Activated T-helper 2 cell treated with anti-CD3 and anti-CD28 coated beads, Interferon-gamma antibody, Interleukin-2, Interleukin-4, amounts not matched to agents 10 μg/mL and 5 μg/mL and 100 μg/mL, durations not matched to agents 14 hours and 24 hours and 36 hours (primary cell): ENCODE measurements around the gene NUPR2. TPM values are rescaled to one million over a fixed set of nuclear protein-coding genes. Genes with fewer than 3 reads are reported as not detected.
"Not testable (repeated sequence)": the region's sequence is repeated elsewhere in the genome, so short reads cannot be mapped to it uniquely, and the experiment has no call there.

Source experiments
- DNase-seq: peaks from one replicate; pipeline ENCODE4 v3.0.0; 2021; ENCODE audit warnings: low spot score
- H3K27ac Mint-ChIP-seq: one replicate; pipeline ENCODE4 v1.8.0; 2021; ENCODE audit warnings: mixed read lengths
- H3K27me3 Mint-ChIP-seq: one replicate; pipeline ENCODE4 v1.8.0; 2021; ENCODE audit warnings: low read depth, mixed read lengths
- H3K36me3 Mint-ChIP-seq: one replicate; pipeline ENCODE4 v1.8.0; 2021; ENCODE audit warnings: low read depth, mixed read lengths
- H3K4me1 Mint-ChIP-seq: one replicate; pipeline ENCODE4 v1.8.0; 2021; ENCODE audit warnings: low read depth, mixed read lengths
- H3K4me3 Mint-ChIP-seq: one replicate; pipeline ENCODE4 v1.8.0; 2021; ENCODE audit warnings: low read depth, mild to moderate bottlenecking, moderate library complexity, mixed read lengths
- H3K9me3 Mint-ChIP-seq: one replicate; pipeline ENCODE4 v1.8.0; 2021; ENCODE audit warnings: mixed read lengths
- intact Hi-C: fragments of 100-400 bp; cut with micrococcal nuclease; formaldehyde crosslinking; loops from one replicate; pipeline ENCODE4 v1.15.1; 2023
- total RNA-seq: library from RNA; stranded (reverse); gene quantifications from 2 replicates; pipeline ENCODE4 v1.2.3, GENCODE V29; 2022

The NUPR2 gene, protein sequence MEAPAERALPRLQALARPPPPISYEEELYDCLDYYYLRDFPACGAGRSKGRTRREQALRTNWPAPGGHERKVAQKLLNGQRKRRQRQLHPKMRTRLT
- total RNA-seq, result not detected in 2 replicates

DNA sequence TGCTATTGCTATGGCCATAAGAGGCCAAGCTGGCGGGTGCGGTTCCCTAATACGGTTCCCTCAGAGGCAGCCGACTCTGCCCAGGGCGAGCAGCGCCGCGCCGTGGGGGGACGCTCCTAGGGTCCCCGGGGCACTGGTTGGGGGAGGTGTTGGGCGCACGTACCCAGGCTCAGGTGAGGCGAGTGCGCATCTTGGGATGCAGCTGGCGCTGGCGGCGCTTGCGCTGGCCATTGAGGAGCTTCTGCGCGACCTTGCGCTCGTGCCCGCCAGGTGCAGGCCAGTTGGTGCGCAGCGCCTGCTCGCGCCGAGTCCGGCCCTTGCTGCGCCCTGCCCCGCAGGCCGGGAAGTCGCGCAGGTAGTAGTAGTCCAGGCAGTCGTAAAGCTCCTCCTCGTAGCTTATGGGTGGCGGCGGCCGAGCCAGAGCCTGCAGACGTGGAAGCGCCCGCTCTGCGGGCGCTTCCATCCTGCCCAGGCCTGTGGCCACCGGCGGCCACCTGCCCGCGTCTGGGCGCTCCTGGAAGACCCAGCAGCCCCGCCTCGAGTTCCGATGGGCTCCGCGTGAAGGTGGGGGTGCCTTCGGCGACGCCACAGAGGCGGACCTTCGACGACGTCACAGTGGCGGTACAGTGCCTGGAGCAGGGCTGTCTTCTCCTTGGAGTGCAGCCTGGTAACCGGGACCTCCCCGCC is at the start of gene NUPR2:
NUPR2 (minus strand) TSS at position 566 of the 687 bp plus-strand sequence; CDS start at position 463, 103 bp downstream.
- H3K27ac Mint-ChIP-seq, result no peak within 1 kb of the TSS

GRCh38 chr7:56157238-56157790 is 41.1 kb upstream of the NUPR2 start:
- no peaks in the 10 kb centered on the region for H3K4me1 Mint-ChIP-seq
- no peak overlapping the region for H3K4me3 Mint-ChIP-seq
- no peak for DNase-seq
- peaks cover 37% of the 10 kb centered on the region for H3K9me3 Mint-ChIP-seq
- no peaks in the 10 kb centered on the region for H3K27me3 Mint-ChIP-seq
- no peak overlapping the region for H3K27ac Mint-ChIP-seq
- no peaks in the 10 kb centered on the region for H3K36me3 Mint-ChIP-seq
- intact Hi-C loops, result no loop called here

More for the DNA sequence above, at the start of gene NUPR2:
- intact Hi-C loops, result no loop called here
- Mint-ChIP-seq H3K27me3 (peaks cover 3% of the 10 kb centered on the region), H3K4me1 (no peaks in the 10 kb centered on the region), H3K4me3 (no peak within 1 kb of the TSS), H3K36me3 (no peaks in the 10 kb centered on the region), H3K9me3 (no peaks in the 10 kb centered on the region)
- DNase-seq, result no peak

- DNase-seq, H3K36me3 Mint-ChIP-seq, H3K9me3 Mint-ChIP-seq, intact Hi-C loops, H3K4me1 Mint-ChIP-seq, H3K27me3 Mint-ChIP-seq, H3K27ac Mint-ChIP-seq, H3K4me3 Mint-ChIP-seq: not testable (repeated sequence)
Measured at GRCh38 chr7:56131062-56131461, 14.8 kb upstream of the NUPR2 start.

GRCh38 chr7:56127241-56127975 is 11.2 kb upstream of the NUPR2 start:
- Mint-ChIP-seq H3K9me3 (no peaks in the 10 kb centered on the region), H3K36me3 (no peaks in the 10 kb centered on the region), H3K4me1 (no peaks in the 10 kb centered on the region), H3K27ac (no peak overlapping the region), H3K27me3 (no peaks in the 10 kb centered on the region), H3K4me3 (no peak overlapping the region)
- intact Hi-C loops, result no loop called here
- no peak for DNase-seq

DNA sequence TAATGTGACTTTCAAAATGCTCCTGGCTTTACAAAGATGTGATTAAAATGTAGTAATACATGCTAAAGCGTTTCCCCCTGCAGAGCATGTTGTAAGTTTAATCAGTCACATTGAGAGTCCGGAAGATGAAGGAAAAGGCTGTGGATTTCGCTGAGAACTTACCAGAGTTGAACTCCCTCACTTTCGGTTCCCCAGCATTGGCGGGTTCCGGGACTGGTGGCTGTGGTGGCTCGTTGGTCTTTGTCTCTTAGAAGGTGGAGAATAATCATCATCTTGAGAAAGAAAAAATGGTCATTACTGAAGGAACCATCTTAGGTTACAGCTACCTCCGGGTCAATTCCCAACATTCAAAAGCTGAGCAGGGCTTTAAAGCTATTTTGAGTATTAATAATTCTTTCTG is 9.6 kb upstream of the NUPR2 start:
- DNase-seq, result no peak
- no peaks in the 10 kb centered on the region for H3K4me1 Mint-ChIP-seq
- no peaks in the 10 kb centered on the region for H3K9me3 Mint-ChIP-seq

DNA sequence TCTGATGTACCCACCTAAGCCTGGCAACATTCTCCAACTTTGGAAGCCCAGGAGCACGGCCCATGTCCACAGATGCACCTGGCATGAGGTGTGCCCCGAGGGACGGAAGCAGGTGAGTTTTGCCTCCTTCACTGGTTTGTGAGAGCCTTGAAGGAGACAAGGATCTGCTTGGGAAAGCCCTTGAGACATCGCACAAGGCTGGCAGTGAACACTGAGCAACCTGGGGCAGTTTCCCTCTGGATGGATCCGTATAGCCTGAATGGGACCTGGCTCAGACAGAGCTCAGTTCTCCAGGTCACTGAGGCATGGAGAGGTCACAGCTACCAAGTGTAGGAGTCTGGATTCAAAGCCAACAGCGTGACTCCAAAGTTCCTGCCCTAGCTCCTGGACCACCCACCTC is 8.8 kb upstream of the NUPR2 start:
- H3K27ac Mint-ChIP-seq, result no peak overlapping the region
- no peaks in the 10 kb centered on the region for H3K4me1 Mint-ChIP-seq
- intact Hi-C loops, result no loop called here
- no peak overlapping the region for H3K4me3 Mint-ChIP-seq
- no peak for DNase-seq
- no peaks in the 10 kb centered on the region for H3K27me3 Mint-ChIP-seq
- no peaks in the 10 kb centered on the region for H3K36me3 Mint-ChIP-seq
- no peaks in the 10 kb centered on the region for H3K9me3 Mint-ChIP-seq

More for the DNA sequence above, 9.6 kb upstream of the NUPR2 start:
- no peak overlapping the region for H3K4me3 Mint-ChIP-seq
- no peak overlapping the region for H3K27ac Mint-ChIP-seq
- intact Hi-C loops, result no loop called here
- no peaks in the 10 kb centered on the region for H3K36me3 Mint-ChIP-seq
- H3K27me3 Mint-ChIP-seq, result no peaks in the 10 kb centered on the region

DNA sequence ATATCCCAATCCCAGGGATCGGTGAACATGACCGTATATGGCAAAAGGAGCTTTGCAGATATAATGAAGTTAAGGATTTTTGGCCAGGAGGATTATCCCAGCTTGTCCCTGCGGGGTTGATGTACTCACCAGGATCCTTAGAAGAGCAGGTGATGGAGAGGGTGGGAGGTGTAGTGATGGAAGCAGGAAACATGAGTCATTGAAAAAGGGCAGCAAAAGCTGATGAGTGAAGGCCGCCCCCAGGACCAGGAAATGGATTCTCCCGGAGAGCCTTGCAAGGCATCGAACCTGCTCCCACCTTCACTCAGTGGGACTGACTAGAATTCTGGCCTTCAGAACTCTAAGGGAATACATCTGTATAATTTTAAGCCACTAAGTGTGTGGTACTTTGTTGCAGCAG is 5.2 kb upstream of the NUPR2 start:
- intact Hi-C loops, result no loop called here
- no peaks in the 10 kb centered on the region for H3K4me1 Mint-ChIP-seq
- no peaks in the 10 kb centered on the region for H3K9me3 Mint-ChIP-seq
- no peak for DNase-seq
- no peaks in the 10 kb centered on the region for H3K36me3 Mint-ChIP-seq
- H3K27me3 Mint-ChIP-seq, result peaks cover 2% of the 10 kb centered on the region
- H3K27ac Mint-ChIP-seq, result no peak overlapping the region
- H3K4me3 Mint-ChIP-seq, result no peak overlapping the region

DNA sequence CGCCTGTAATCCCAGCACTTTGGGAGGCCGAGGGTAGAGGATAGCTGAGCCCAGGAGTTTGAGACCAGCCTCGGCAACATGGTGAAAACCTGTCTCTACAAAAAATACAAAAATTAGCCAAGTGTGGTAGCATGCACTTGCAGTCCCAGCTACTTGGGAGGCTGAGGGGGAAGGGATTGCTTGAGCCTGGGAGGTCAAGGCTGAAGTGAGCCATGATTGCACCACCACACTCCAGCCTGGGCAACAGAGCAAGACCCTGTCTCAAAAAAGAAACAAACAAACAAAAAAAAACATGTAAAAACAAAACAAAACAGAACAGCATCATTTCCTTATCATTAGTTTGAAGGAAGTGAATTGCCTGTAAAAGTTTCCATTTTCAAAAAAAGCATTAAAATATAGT is 4.0 kb downstream of the NUPR2 start:
- DNase-seq, H3K27ac Mint-ChIP-seq, intact Hi-C loops, H3K9me3 Mint-ChIP-seq, H3K27me3 Mint-ChIP-seq, H3K36me3 Mint-ChIP-seq, H3K4me1 Mint-ChIP-seq, H3K4me3 Mint-ChIP-seq: not testable (repeated sequence)

GRCh38 chr7:56110611-56111010 is 5.6 kb downstream of the NUPR2 start:
- Mint-ChIP-seq H3K27ac (no peak overlapping the region), H3K36me3 (peaks cover 19% of the 10 kb centered on the region), H3K27me3 (no peaks in the 10 kb centered on the region), H3K9me3 (peaks cover 16% of the 10 kb centered on the region), H3K4me3 (no peak overlapping the region), H3K4me1 (peaks cover 14% of the 10 kb centered on the region)
- DNase-seq, result no peak
- intact Hi-C loops, result no loop called here

GRCh38 chr7:56107954-56108258 is 8.3 kb downstream of the NUPR2 start:
- peak overlapping the region; percentile 7 for H3K4me3 Mint-ChIP-seq
- peak overlapping the region; percentile 5 for H3K27ac Mint-ChIP-seq
- H3K4me1 Mint-ChIP-seq, result peaks cover 21% of the 10 kb centered on the region
- no peak for DNase-seq
- intact Hi-C loops, result loop anchor here (2.0 kb wide), 1 partner anchor 157 kb away; the partner anchor contains the start of gene MRPS17
- H3K36me3 Mint-ChIP-seq, result peaks cover 38% of the 10 kb centered on the region
- peaks cover 16% of the 10 kb centered on the region for H3K9me3 Mint-ChIP-seq
- H3K27me3 Mint-ChIP-seq, result no peaks in the 10 kb centered on the region

- H3K36me3 Mint-ChIP-seq, result peaks cover 50% of the 10 kb centered on the region
- intact Hi-C loops, result loop anchor here (1.0 to 2.0 kb wide), 7 partner anchors 42 to 1347 kb away; partner anchors contain the start of genes CCT6A, MRPS17, PSPH and SEC61G
- peak; percentile 93 for DNase-seq
- peaks cover 16% of the 10 kb centered on the region for H3K9me3 Mint-ChIP-seq
- H3K27me3 Mint-ChIP-seq, result no peaks in the 10 kb centered on the region
- peak within 1 kb of the TSS; percentile 99 for H3K4me3 Mint-ChIP-seq
- H3K4me1 Mint-ChIP-seq, result peaks cover 21% of the 10 kb centered on the region
- H3K27ac Mint-ChIP-seq, result peak within 1 kb of the TSS; percentile 99
Measured at GRCh38 chr7:56106108-56107073, 9.8 kb downstream of the NUPR2 start, which contains the start of gene CHCHD2. TSS of gene CHCHD2 (minus strand) at chr7:56106476. CDS start at chr7:56106413, 63 bp downstream.

DNA sequence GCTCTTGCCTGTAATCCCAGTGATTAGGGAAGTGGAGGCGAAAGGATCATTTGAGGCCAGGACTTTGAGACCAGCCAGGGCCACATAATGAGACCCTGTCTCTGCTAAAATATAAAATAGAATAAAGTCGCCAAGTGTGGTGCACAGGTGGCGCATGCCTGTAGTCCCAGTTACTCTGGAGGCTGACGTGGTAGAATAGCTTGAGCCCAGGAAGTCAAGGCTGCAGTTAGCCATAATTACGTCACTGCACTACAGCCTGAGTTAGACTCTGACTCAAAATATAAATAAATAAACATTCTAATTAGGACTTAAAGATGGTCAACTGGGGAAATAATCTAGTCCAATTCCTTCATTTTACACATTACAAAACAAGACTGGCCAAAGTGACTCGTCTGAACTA is 10.7 kb downstream of the NUPR2 start:
- Mint-ChIP-seq H3K36me3 (peaks cover 59% of the 10 kb centered on the region), H3K27ac (peak overlapping the region; percentile 99), H3K9me3 (peaks cover 16% of the 10 kb centered on the region), H3K4me1 (peaks cover 25% of the 10 kb centered on the region), H3K27me3 (no peaks in the 10 kb centered on the region), H3K4me3 (peak overlapping the region; percentile 99)
- DNase-seq, result no peak
- intact Hi-C loops, result no loop called here
